Measurements from ENCODE around the gene BTF3.
A peak's percentile ranks its signal among the peaks of the same experiment; 100 is the strongest.

The BTF3 gene

GRCh38 chr5:73525606-73526203, 27.5 kb downstream of the BTF3 start:
- no peak for DNase-seq

GRCh38 chr5:73528248-73528647, 30.0 kb downstream of the BTF3 start:
- no peak for DNase-seq

DNA sequence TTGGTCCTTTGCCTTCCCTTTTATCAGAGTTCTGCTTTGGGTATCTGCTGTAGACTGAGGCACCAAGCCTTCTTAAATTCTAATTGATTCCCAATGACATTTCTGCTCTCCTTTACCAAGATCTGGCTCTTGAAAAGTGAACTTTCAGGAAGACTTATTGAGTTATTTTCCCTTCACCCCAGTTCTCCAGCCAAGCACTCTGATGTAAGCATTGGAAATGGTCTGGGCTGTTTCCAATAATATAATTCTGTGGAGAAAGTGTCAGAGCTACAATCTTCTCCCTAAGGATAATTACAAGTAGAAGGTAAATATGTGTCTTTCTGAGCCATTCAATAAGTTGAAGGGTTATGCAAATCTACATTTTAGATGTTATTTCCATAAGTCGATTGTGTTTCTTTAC, 30.8 kb downstream of the BTF3 start:
- DNase-seq = no peak

GRCh38 chr5:73531356-73531755, 33.1 kb downstream of the BTF3 start:
- no peak for DNase-seq

DNA sequence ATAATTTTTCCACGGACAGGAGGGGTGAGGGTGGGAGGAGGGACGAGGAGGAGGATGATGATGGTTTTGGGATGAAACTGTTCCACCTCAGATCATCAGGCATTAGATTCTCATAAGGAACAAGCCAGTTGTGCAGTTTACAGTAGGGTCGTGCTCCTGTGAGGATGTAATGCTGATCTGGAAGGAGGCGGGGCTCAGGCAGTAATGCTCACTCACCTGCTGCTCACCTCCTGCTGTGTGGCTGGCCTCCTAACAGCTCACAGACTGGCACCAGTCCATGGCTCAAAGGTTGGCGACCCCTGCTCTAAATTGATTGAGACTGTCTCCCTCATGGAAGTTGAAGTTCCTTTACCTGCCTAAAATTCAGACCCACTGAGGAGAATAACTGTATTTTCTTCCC, 34.0 kb downstream of the BTF3 start:
- no peak for DNase-seq

DNA sequence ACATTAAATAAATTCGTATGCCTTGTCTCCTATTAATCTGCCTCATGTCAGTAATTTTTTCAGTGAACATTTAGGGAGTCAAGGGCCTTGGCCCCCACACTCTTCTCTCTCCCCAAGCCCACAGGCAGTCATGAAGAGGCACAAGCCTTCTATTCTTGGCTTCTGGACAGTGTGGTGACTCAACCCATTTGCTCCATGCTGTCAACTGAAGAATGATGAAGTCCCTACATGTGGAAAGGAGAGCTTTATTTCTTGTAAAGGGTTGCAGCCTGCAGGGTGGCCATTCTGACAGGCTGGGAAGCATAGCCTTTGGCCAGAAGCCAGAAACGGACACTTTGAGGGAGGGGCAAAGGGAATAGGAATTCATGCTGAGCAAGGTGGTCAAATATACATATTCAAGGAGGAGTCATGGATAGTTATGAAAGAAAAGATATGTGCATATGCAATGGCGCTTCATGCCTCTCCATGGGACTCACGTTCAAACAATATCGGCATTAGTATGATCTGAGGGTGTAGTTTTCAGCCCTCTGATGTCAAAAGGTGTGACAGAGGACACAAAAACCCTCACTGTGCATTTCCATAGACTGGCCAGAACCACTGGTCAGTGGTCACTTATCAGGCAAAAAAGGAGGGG, 35.9 kb downstream of the BTF3 start:
- no peak for DNase-seq

- DNase-seq = no peak
Observed at GRCh38 chr5:73534971-73535370, 36.7 kb downstream of the BTF3 start.

DNA sequence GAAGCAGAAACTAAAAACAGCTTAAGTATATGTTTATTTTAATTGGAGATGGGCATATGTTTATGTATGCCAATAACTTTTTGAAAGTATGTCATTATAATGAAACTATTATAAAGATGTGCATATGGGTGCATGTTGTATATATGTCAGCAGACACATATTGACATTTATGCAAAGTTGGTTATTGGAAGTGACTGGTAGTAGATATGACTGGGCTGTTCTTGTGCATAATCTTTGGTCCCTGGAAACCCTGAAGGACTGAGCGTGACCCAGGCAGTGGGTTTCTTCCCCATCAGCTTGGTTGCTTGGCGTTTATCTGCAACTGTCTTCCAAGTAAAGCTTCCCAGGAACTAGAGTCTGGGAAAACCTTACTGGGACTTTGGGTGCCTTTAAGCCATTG, 41.5 kb downstream of the BTF3 start:
- no peak for DNase-seq

- peak in 1 of 2 experiments; percentile 2 for DNase-seq
Observed at GRCh38 chr5:73540192-73540591, 42.0 kb downstream of the BTF3 start.

GRCh38 chr5:73542020-73542419, 43.8 kb downstream of the BTF3 start:
- no peak for DNase-seq

DNA sequence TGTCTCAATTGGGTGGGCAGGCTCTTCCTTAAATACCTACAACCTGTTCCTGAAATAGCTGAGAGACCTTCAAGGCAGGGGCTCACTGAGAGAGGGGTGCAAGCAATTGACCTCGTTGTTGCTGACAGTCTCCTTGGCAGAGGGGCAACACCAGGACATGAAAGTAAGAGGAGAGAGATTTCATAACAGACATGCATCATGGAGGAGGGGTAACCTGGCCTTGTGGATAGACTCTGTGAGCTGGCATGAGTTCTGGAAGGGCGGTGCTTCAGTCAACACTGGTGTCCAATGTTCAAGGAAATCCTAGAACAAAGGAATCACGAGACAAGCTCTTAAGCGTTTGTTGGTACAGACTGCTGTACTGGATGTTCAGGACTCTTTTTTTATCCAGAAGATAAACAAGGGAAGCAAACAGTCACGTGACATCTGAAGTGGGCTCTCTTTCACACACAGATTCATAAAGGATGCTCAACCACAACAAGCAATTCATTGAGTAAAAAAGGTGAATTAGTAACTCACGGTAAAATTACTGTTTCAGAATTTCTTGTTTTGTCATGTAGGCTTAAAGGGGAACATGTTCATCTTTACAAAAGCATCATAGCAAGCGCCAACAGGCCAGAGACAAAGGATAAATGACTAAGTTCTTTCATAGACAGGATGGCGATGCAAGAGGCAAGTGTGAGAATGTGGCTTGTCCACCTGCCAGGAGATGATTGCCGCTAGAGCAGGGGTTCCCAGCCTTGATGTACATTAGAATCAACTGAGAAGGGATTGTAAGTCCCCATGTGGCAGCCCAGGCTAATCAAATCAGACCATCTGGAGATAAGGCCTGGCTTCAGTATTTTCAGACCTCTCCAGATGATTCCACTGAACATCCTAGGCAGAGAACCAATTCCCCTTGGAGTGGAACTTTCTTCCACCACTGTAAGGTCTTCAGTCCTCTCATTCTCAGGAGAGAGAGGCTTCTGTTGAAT, 46.5 kb downstream of the BTF3 start:
- DNase-seq = no peak

- no peak for DNase-seq
Observed at GRCh38 chr5:73545403-73545779, 47.1 kb downstream of the BTF3 start.

DNA sequence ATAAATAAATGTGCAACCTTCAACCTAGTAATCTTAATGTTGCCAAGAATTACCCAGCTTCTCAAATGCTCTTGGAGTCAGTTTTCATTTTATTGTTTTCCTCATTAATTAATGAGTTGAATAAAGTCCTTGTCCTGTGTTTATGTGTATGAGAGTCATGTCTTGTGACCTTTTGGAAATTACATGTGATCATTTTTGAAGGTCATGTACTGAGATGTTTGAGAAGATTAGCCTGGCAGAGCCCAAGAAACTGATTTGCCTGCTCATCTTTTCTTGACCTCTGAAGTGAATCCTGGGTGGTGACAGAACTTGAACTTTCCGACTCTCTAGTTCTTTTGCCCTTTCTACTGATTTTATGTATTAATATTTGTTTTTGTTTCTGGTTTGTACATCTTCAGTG, 51.8 kb downstream of the BTF3 start:
- no peak for DNase-seq

DNA sequence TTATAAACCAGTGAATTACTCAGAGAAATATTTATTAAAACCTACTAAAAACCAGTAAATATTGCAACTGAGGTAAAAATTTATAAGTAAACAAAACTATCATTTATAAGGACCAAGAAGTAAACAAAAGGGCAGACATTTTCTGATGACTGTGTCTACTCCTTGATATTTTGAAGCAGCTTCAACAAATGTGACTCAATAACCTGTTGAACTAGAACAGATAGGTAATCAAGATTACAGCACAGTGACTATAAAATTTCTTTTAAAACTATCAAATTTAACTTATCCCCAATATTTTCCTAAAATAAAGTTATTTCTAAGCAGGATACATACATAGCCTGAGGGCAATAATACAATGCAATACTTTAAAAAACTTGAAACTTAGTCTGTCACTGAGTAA, 54.4 kb downstream of the BTF3 start:
- DNase-seq = no peak
